PFSK-1 (cell line): Measurements from ENCODE around the gene DISP2.

Source experiments
- FOXP2 ChIP-seq: optimal IDR thresholded peaks from 2 replicates; pipeline ENCODE3; 2011; ENCODE audit warnings: borderline replicate concordance, control low read depth, inconsistent platforms; ENCODE audit not compliant: insufficient read depth; ENCODE audit errors: extremely low read length, extremely low read depth
- POLR2AphosphoS5 ChIP-seq: IDR thresholded peaks from 2 replicates; pipeline ENCODE4 v1.6.1; 2012; ENCODE audit warnings: low read depth, mild to moderate bottlenecking, control low read depth, low read length, moderate library complexity
- SIN3A ChIP-seq: IDR thresholded peaks from 2 replicates; pipeline ENCODE4 v1.6.1; 2012; ENCODE audit warnings: mild to moderate bottlenecking, low read length, moderate library complexity, borderline replicate concordance; ENCODE audit not compliant: insufficient read depth
- TAF1 ChIP-seq: IDR thresholded peaks from 2 replicates; pipeline ENCODE4 v1.6.1; 2012; ENCODE audit warnings: low read length, control low read depth, borderline replicate concordance; ENCODE audit not compliant: insufficient read depth
- TF ChIP-seq, protein P1 (sequence below), 2 experiments: IDR thresholded peaks; 2 replicates each; pipeline versions ENCODE4 v1.6.1 to v1.8.0; 2011 to 2012; ENCODE audit warnings: low read depth in 2 of 2, low read length in 2 of 2, control low read depth in 1 of 2, inconsistent platforms in 1 of 2, mild to moderate bottlenecking in 1 of 2, moderate library complexity in 1 of 2; ENCODE audit not compliant: insufficient read depth in 1 of 2

Gene DISP2

GRCh38 chr15:40323953-40324937 lies 33.8 kb upstream of the DISP2 start:
- TF ChIP-seq, protein P1, sequence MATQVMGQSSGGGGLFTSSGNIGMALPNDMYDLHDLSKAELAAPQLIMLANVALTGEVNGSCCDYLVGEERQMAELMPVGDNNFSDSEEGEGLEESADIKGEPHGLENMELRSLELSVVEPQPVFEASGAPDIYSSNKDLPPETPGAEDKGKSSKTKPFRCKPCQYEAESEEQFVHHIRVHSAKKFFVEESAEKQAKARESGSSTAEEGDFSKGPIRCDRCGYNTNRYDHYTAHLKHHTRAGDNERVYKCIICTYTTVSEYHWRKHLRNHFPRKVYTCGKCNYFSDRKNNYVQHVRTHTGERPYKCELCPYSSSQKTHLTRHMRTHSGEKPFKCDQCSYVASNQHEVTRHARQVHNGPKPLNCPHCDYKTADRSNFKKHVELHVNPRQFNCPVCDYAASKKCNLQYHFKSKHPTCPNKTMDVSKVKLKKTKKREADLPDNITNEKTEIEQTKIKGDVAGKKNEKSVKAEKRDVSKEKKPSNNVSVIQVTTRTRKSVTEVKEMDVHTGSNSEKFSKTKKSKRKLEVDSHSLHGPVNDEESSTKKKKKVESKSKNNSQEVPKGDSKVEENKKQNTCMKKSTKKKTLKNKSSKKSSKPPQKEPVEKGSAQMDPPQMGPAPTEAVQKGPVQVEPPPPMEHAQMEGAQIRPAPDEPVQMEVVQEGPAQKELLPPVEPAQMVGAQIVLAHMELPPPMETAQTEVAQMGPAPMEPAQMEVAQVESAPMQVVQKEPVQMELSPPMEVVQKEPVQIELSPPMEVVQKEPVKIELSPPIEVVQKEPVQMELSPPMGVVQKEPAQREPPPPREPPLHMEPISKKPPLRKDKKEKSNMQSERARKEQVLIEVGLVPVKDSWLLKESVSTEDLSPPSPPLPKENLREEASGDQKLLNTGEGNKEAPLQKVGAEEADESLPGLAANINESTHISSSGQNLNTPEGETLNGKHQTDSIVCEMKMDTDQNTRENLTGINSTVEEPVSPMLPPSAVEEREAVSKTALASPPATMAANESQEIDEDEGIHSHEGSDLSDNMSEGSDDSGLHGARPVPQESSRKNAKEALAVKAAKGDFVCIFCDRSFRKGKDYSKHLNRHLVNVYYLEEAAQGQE (IDR thresholded peaks at IDR 0.05; ENCODE audit: insufficient read depth in 1 of 2, low read depth in 2 of 2, low read length in 2 of 2), result no peak
- TF ChIP-seq SIN3A (no peak), POLR2AphosphoS5 (no peak), TAF1 (no peak), FOXP2 (no peak)

GRCh38 chr15:40325188-40325587 lies 32.8 kb upstream of the DISP2 start:
- TF ChIP-seq, protein P1 (IDR thresholded peaks at IDR 0.05; ENCODE audit: insufficient read depth in 1 of 2, low read depth in 2 of 2, low read length in 2 of 2), result no peak
- TF ChIP-seq TAF1, result no peak
- no peak for TF ChIP-seq POLR2AphosphoS5
- TF ChIP-seq SIN3A, result no peak
- TF ChIP-seq FOXP2, result no peak

- TF ChIP-seq FOXP2, result no peak
- TF ChIP-seq, protein P1 (IDR thresholded peaks at IDR 0.05; ENCODE audit: insufficient read depth in 1 of 2, low read depth in 2 of 2, low read length in 2 of 2), result no peak
- TF ChIP-seq POLR2AphosphoS5, result no peak
- no peak for TF ChIP-seq TAF1
- no peak for TF ChIP-seq SIN3A
Measured at GRCh38 chr15:40325700-40326099, 32.3 kb upstream of the DISP2 start.

- TF ChIP-seq TAF1 (no peak), POLR2AphosphoS5 (no peak), FOXP2 (no peak), SIN3A (no peak)
- TF ChIP-seq, protein P1 (IDR thresholded peaks at IDR 0.05; ENCODE audit: insufficient read depth in 1 of 2, low read depth in 2 of 2, low read length in 2 of 2), result no peak
Measured at GRCh38 chr15:40327457-40327856, 30.6 kb upstream of the DISP2 start.
